ENCODE measurements around the gene MON1B. TPM values are rescaled to one million over a fixed set of nuclear protein-coding genes. Genes with fewer than 3 reads are reported as not detected.
"Not testable (repeated sequence)": the region's sequence is repeated elsewhere in the genome, so short reads cannot be mapped to it uniquely, and the experiment has no call there.

MON1B gene
- 20.4 TPM for polyA plus RNA-seq (2013, experiment 1 of 2)
- polyA plus RNA-seq (2013, experiment 2 of 2): 19.1 TPM

GRCh38 chr16:77190478-77191258 is at the start of gene MON1B:
Gene MON1B, plus strand, starts transcription at chr16:77191190. Its CDS starts 296 bp downstream, at chr16:77191486.
- Histone ChIP-seq H3K9ac (ENCODE audit: low read depth, low read length) (peak within 1 kb of the TSS; percentile 90), H3K4me3 (ENCODE audit: low read length) (peak within 1 kb of the TSS; percentile 99), H3K9me3 (ENCODE audit: insufficient read depth, low read depth, low read length) (no peaks in the 10 kb centered on the region), H3K4me1 (ENCODE audit: insufficient read depth, low read length) (0 out of 2 replicates have a peak, but pooled peaks cover 3% of the 10 kb centered on the region), H3K27me3 (ENCODE audit: insufficient read depth, low read length) (no peaks in the 10 kb centered on the region), H3K36me3 (ENCODE audit: insufficient read depth, low read length) (peaks cover 27% of the 10 kb centered on the region), H3K27ac (ENCODE audit: low read depth, low read length) (peak within 1 kb of the TSS; percentile 99)
- WGBS: under 1% methylated on average over 63 of the region's 63 CpGs

GRCh38 chr16:77143364-77143763 is 47.6 kb upstream of the MON1B start:
- Histone ChIP-seq H3K9me3 (ENCODE audit: insufficient read depth, low read depth, low read length) (peaks cover 7% of the 10 kb centered on the region; the same call in 1 of the 2 replicates), H3K9ac (ENCODE audit: low read depth, low read length) (no peak overlapping the region), H3K4me3 (ENCODE audit: low read length) (no peak overlapping the region), H3K36me3 (ENCODE audit: insufficient read depth, low read length) (no peaks in the 10 kb centered on the region), H3K27ac (ENCODE audit: low read depth, low read length) (no peak overlapping the region), H3K27me3 (ENCODE audit: insufficient read depth, low read length) (no peaks in the 10 kb centered on the region), H3K4me1 (ENCODE audit: insufficient read depth, low read length) (no peaks in the 10 kb centered on the region)

- WGBS: 75% methylated on average over 4 of the region's 4 CpGs
- no peaks in the 10 kb centered on the region for H3K36me3 ChIP-seq (ENCODE audit: insufficient read depth, low read length)
- no peak overlapping the region for H3K27ac ChIP-seq (ENCODE audit: low read depth, low read length)
- peaks cover 7% of the 10 kb centered on the region; the same call in 1 of the 2 replicates for H3K9me3 ChIP-seq (ENCODE audit: insufficient read depth, low read depth, low read length)
- H3K27me3 ChIP-seq (ENCODE audit: insufficient read depth, low read length): no peaks in the 10 kb centered on the region
- no peak overlapping the region for H3K4me3 ChIP-seq (ENCODE audit: low read length)
- no peak overlapping the region for H3K9ac ChIP-seq (ENCODE audit: low read depth, low read length)
- no peaks in the 10 kb centered on the region for H3K4me1 ChIP-seq (ENCODE audit: insufficient read depth, low read length)
Observed at GRCh38 chr16:77148121-77148520, 42.9 kb upstream of the MON1B start.

GRCh38 chr16:77157346-77158058 is 33.5 kb upstream of the MON1B start:
- H3K9ac ChIP-seq (ENCODE audit: low read depth, low read length): no peak overlapping the region
- WGBS: 86% methylated on average over 2 of the region's 3 CpGs
- H3K27me3 ChIP-seq (ENCODE audit: insufficient read depth, low read length): no peaks in the 10 kb centered on the region
- H3K36me3 ChIP-seq (ENCODE audit: insufficient read depth, low read length): no peaks in the 10 kb centered on the region
- no peaks in the 10 kb centered on the region for H3K4me1 ChIP-seq (ENCODE audit: insufficient read depth, low read length)
- H3K9me3 ChIP-seq (ENCODE audit: insufficient read depth, low read depth, low read length): no peaks in the 10 kb centered on the region
- no peak overlapping the region for H3K27ac ChIP-seq (ENCODE audit: low read depth, low read length)
- no peak overlapping the region for H3K4me3 ChIP-seq (ENCODE audit: low read length)

- Histone ChIP-seq H3K4me3 (ENCODE audit: low read length) (no peak overlapping the region), H3K9ac (ENCODE audit: low read depth, low read length) (no peak overlapping the region), H3K27me3 (ENCODE audit: insufficient read depth, low read length) (no peaks in the 10 kb centered on the region), H3K9me3 (ENCODE audit: insufficient read depth, low read depth, low read length) (no peaks in the 10 kb centered on the region), H3K27ac (ENCODE audit: low read depth, low read length) (no peak overlapping the region), H3K36me3 (ENCODE audit: insufficient read depth, low read length) (no peaks in the 10 kb centered on the region), H3K4me1 (ENCODE audit: insufficient read depth, low read length) (no peaks in the 10 kb centered on the region)
- WGBS: 96% methylated on average over 5 of the region's 6 CpGs
Observed at GRCh38 chr16:77158293-77158692, 32.7 kb upstream of the MON1B start.

GRCh38 chr16:77165006-77165405 is 26.0 kb upstream of the MON1B start:
- Histone ChIP-seq H3K9me3 (ENCODE audit: insufficient read depth, low read depth, low read length) (no peaks in the 10 kb centered on the region), H3K4me1 (ENCODE audit: insufficient read depth, low read length) (no peaks in the 10 kb centered on the region), H3K27me3 (ENCODE audit: insufficient read depth, low read length) (no peaks in the 10 kb centered on the region), H3K9ac (ENCODE audit: low read depth, low read length) (no peak overlapping the region), H3K4me3 (ENCODE audit: low read length) (no peak overlapping the region), H3K36me3 (ENCODE audit: insufficient read depth, low read length) (no peaks in the 10 kb centered on the region), H3K27ac (ENCODE audit: low read depth, low read length) (no peak overlapping the region)
- no CpG with 5 or more reads among the region's 2 CpGs for WGBS

- not testable (repeated sequence) for H3K27ac ChIP-seq (ENCODE audit: low read depth, low read length); H3K36me3 ChIP-seq (ENCODE audit: insufficient read depth, low read length); H3K9me3 ChIP-seq (ENCODE audit: insufficient read depth, low read depth, low read length); H3K4me3 ChIP-seq (ENCODE audit: low read length); H3K9ac ChIP-seq (ENCODE audit: low read depth, low read length); H3K4me1 ChIP-seq (ENCODE audit: insufficient read depth, low read length); H3K27me3 ChIP-seq (ENCODE audit: insufficient read depth, low read length)
- 99% methylated on average over 9 of the region's 9 CpGs for whole genome bisulfite sequencing
Observed at GRCh38 chr16:77165536-77166236, 25.3 kb upstream of the MON1B start.

- Histone ChIP-seq H3K4me3 (ENCODE audit: low read length) (no peak overlapping the region), H3K27me3 (ENCODE audit: insufficient read depth, low read length) (no peaks in the 10 kb centered on the region)
- 90% methylated on average over 2 of the region's 2 CpGs for WGBS
Observed at GRCh38 chr16:77166726-77167125, 24.3 kb upstream of the MON1B start.

GRCh38 chr16:77168901-77169300 is 22.1 kb upstream of the MON1B start:
- Histone ChIP-seq H3K4me1 (ENCODE audit: insufficient read depth, low read length) (no peaks in the 10 kb centered on the region), H3K27ac (ENCODE audit: low read depth, low read length) (no peak overlapping the region), H3K9me3 (ENCODE audit: insufficient read depth, low read depth, low read length) (no peaks in the 10 kb centered on the region), H3K4me3 (ENCODE audit: low read length) (no peak overlapping the region), H3K36me3 (ENCODE audit: insufficient read depth, low read length) (no peaks in the 10 kb centered on the region), H3K9ac (ENCODE audit: low read depth, low read length) (no peak overlapping the region), H3K27me3 (ENCODE audit: insufficient read depth, low read length) (no peaks in the 10 kb centered on the region)
- WGBS: 93% methylated on average over 2 of the region's 4 CpGs

More at GRCh38 chr16:77166726-77167125, 24.3 kb upstream of the MON1B start:
- no peaks in the 10 kb centered on the region for H3K9me3 ChIP-seq (ENCODE audit: insufficient read depth, low read depth, low read length)
- H3K27ac ChIP-seq (ENCODE audit: low read depth, low read length): no peak overlapping the region
- H3K4me1 ChIP-seq (ENCODE audit: insufficient read depth, low read length): no peaks in the 10 kb centered on the region
- H3K9ac ChIP-seq (ENCODE audit: low read depth, low read length): no peak overlapping the region
- no peaks in the 10 kb centered on the region for H3K36me3 ChIP-seq (ENCODE audit: insufficient read depth, low read length)

- Histone ChIP-seq H3K27me3 (ENCODE audit: insufficient read depth, low read length) (no peaks in the 10 kb centered on the region), H3K4me3 (ENCODE audit: low read length) (no peak overlapping the region), H3K9ac (ENCODE audit: low read depth, low read length) (no peak overlapping the region), H3K4me1 (ENCODE audit: insufficient read depth, low read length) (no peaks in the 10 kb centered on the region), H3K9me3 (ENCODE audit: insufficient read depth, low read depth, low read length) (no peaks in the 10 kb centered on the region), H3K27ac (ENCODE audit: low read depth, low read length) (no peak overlapping the region), H3K36me3 (ENCODE audit: insufficient read depth, low read length) (no peaks in the 10 kb centered on the region)
- 23% methylated on average over 6 of the region's 6 CpGs for WGBS
Observed at GRCh38 chr16:77169650-77170236, 21.2 kb upstream of the MON1B start.

GRCh38 chr16:77170805-77171204 is 20.2 kb upstream of the MON1B start:
- no peak overlapping the region for H3K9ac ChIP-seq (ENCODE audit: low read depth, low read length)
- no peak overlapping the region for H3K27ac ChIP-seq (ENCODE audit: low read depth, low read length)
- no peaks in the 10 kb centered on the region for H3K9me3 ChIP-seq (ENCODE audit: insufficient read depth, low read depth, low read length)
- no peaks in the 10 kb centered on the region for H3K27me3 ChIP-seq (ENCODE audit: insufficient read depth, low read length)
- no peaks in the 10 kb centered on the region for H3K4me1 ChIP-seq (ENCODE audit: insufficient read depth, low read length)
- WGBS: 92% methylated on average over 3 of the region's 4 CpGs
- no peak overlapping the region for H3K4me3 ChIP-seq (ENCODE audit: low read length)
- no peaks in the 10 kb centered on the region for H3K36me3 ChIP-seq (ENCODE audit: insufficient read depth, low read length)

Data from HUES64 (cell line).